ENCODE data around the gene ARHGAP15.

Gene ARHGAP15

GRCh38 chr2:143458258-143459190 lies 329.3 kb downstream of the ARHGAP15 start:
- no peak for TF ChIP-seq CTCF (IDR thresholded peaks at IDR 0.05; ENCODE audit: borderline replicate concordance, insufficient read depth, low read depth, low read length)
- no peak overlapping the region for H3K4me3 ChIP-seq (ENCODE audit: low read depth, low read length)

GRCh38 chr2:143460382-143460781 lies 331.2 kb downstream of the ARHGAP15 start:
- TF ChIP-seq CTCF (IDR thresholded peaks at IDR 0.05; ENCODE audit: borderline replicate concordance, insufficient read depth, low read depth, low read length): no peak
- no peak overlapping the region for H3K4me3 ChIP-seq (ENCODE audit: low read depth, low read length)

GRCh38 chr2:143463719-143464118 lies 334.5 kb downstream of the ARHGAP15 start:
- no peak for TF ChIP-seq CTCF (IDR thresholded peaks at IDR 0.05; ENCODE audit: borderline replicate concordance, insufficient read depth, low read depth, low read length)
- H3K4me3 ChIP-seq (ENCODE audit: low read depth, low read length): no peak overlapping the region

GRCh38 chr2:143466391-143466790 lies 337.2 kb downstream of the ARHGAP15 start:
- no peak overlapping the region for H3K4me3 ChIP-seq (ENCODE audit: low read depth, low read length)
- TF ChIP-seq CTCF (IDR thresholded peaks at IDR 0.05; ENCODE audit: borderline replicate concordance, insufficient read depth, low read depth, low read length): no peak

- H3K4me3 ChIP-seq (ENCODE audit: low read depth, low read length): no peak overlapping the region
- TF ChIP-seq CTCF (IDR thresholded peaks at IDR 0.05; ENCODE audit: borderline replicate concordance, insufficient read depth, low read depth, low read length): no peak
Measured at GRCh38 chr2:143467011-143467410, 337.8 kb downstream of the ARHGAP15 start.

GRCh38 chr2:143468341-143468888 lies 339.2 kb downstream of the ARHGAP15 start:
- no peak overlapping the region for H3K4me3 ChIP-seq (ENCODE audit: low read depth, low read length)
- no peak for TF ChIP-seq CTCF (IDR thresholded peaks at IDR 0.05; ENCODE audit: borderline replicate concordance, insufficient read depth, low read depth, low read length)

GRCh38 chr2:143469323-143469722 lies 340.1 kb downstream of the ARHGAP15 start:
- no peak for TF ChIP-seq CTCF (IDR thresholded peaks at IDR 0.05; ENCODE audit: borderline replicate concordance, insufficient read depth, low read depth, low read length)
- H3K4me3 ChIP-seq (ENCODE audit: low read depth, low read length): no peak overlapping the region

Measured in GM12875 (cell line).